Measurements from ENCODE around the gene ABCB1. TPM values are rescaled to one million over a fixed set of nuclear protein-coding genes. Genes with fewer than 3 reads are reported as not detected.

ABCB1 gene
- total and polyA plus RNA-seq, 12 donors: 64.5 to 1,762 (median 363) TPM

GRCh38 chr7:87475359-87476178 lies 125.1 kb downstream of the ABCB1 start, which contains the start of gene ABCB4:
TSS of gene ABCB4 (minus strand) at chr7:87475680. CDS start at chr7:87475465, 215 bp downstream.
- Histone ChIP-seq H3K27ac (peak within 1 kb of the TSS in 4 of 5 donors; percentile 26 to 82 (median 36)), H3K9me3 (replicated peaks in 1 of 3) (no peaks in the 10 kb centered on the region), H3K36me3 (replicated peaks in 1 of 2) (no peaks in the 10 kb centered on the region), H3K27me3 (no peaks in the 10 kb centered on the region), H3K4me3 (peak within 1 kb of the TSS; percentile 2 to 61 (median 20)), H3K4me1 (replicated peaks in 1 of 2) (peaks cover 3 to 15% of the 10 kb centered on the region in 2 donors)
- intact Hi-C loops (cut with DNase I): no loop called here
- peak in 1 of 2 donors; percentile 23 for TF ChIP-seq POLR2A (IDR thresholded peaks at IDR 0.05)
- TF ChIP-seq CTCF (IDR thresholded peaks at IDR 0.05): no peak
- peak in 6 of 7 donors; percentile 23 to 43 (median 32) for DNase-seq
- WGBS, 4 donors: 3 to 10% (median 6%) methylated on average over 12 to 80 of the region's 80 CpGs

GRCh38 chr7:87474533-87475358 lies 125.9 kb downstream of the ABCB1 start:
- Histone ChIP-seq H3K27ac (peak overlapping the region in 4 of 5 donors; percentile 26 to 82 (median 36)), H3K36me3 (replicated peaks in 1 of 2) (no peaks in the 10 kb centered on the region), H3K27me3 (no peaks in the 10 kb centered on the region), H3K4me1 (replicated peaks in 1 of 2) (peaks cover 3 to 15% of the 10 kb centered on the region in 2 donors), H3K9me3 (replicated peaks in 1 of 3) (no peaks in the 10 kb centered on the region), H3K4me3 (peak overlapping the region; percentile 2 to 61 (median 20))
- no peak for TF ChIP-seq CTCF (IDR thresholded peaks at IDR 0.05)
- TF ChIP-seq POLR2A (IDR thresholded peaks at IDR 0.05): peak in 1 of 2 donors; percentile 77
- WGBS, 4 donors: 10 to 16% (median 13%) methylated on average over 14 of the region's 14 CpGs
- intact Hi-C loops (cut with DNase I): no loop called here
- peak in 6 of 7 donors; percentile 27 to 63 (median 40) for DNase-seq

- Histone ChIP-seq H3K27me3 (no peaks in the 10 kb centered on the region), H3K36me3 (replicated peaks in 1 of 2) (no peaks in the 10 kb centered on the region), H3K9me3 (replicated peaks in 1 of 3) (no peaks in the 10 kb centered on the region), H3K4me3 (peak overlapping the region in 1 of 4 donors; percentile 61), H3K4me1 (replicated peaks in 1 of 2) (peaks cover 3 to 15% of the 10 kb centered on the region in 2 donors), H3K27ac (peak overlapping the region in 2 of 5 donors; percentile 42 to 82)
- TF ChIP-seq POLR2A (IDR thresholded peaks at IDR 0.05) (no peak), CTCF (IDR thresholded peaks at IDR 0.05) (no peak)
- no peak for DNase-seq
- WGBS, 4 donors: 21 to 44% (median 35%) methylated on average over 2 of the region's 2 CpGs
- intact Hi-C loops (cut with DNase I): no loop called here
These were observed 126.7 kb downstream of the ABCB1 start for GRCh38 chr7:87473986-87474385.

- intact Hi-C loops (cut with DNase I): no loop called here
- WGBS, 4 donors: 51 to 78% (median 71%) methylated on average over 2 of the region's 2 CpGs
- H3K27me3 ChIP-seq: no peaks in the 10 kb centered on the region
- TF ChIP-seq POLR2A (IDR thresholded peaks at IDR 0.05) (no peak), CTCF (IDR thresholded peaks at IDR 0.05) (no peak)
- no peak overlapping the region for H3K4me3 ChIP-seq
- H3K4me1 ChIP-seq (replicated peaks in 1 of 2): peaks cover 3 to 15% of the 10 kb centered on the region in 2 donors
- H3K36me3 ChIP-seq (replicated peaks in 1 of 2): no peaks in the 10 kb centered on the region
- H3K9me3 ChIP-seq (replicated peaks in 1 of 3): no peaks in the 10 kb centered on the region
- H3K27ac ChIP-seq: no peak overlapping the region
- DNase-seq: no peak
These were observed 127.5 kb downstream of the ABCB1 start for GRCh38 chr7:87473192-87473591.

All from adrenal gland (tissue), 12 donors.